ENCODE measurements around the gene FSTL4. TPM values are rescaled to one million over a fixed set of nuclear protein-coding genes. Genes with fewer than 3 reads are reported as not detected.

The FSTL4 gene
- total and polyA plus RNA-seq, 9 donors, result 0.07 to 0.22 (median 0.15) TPM; not detected in 4

DNA sequence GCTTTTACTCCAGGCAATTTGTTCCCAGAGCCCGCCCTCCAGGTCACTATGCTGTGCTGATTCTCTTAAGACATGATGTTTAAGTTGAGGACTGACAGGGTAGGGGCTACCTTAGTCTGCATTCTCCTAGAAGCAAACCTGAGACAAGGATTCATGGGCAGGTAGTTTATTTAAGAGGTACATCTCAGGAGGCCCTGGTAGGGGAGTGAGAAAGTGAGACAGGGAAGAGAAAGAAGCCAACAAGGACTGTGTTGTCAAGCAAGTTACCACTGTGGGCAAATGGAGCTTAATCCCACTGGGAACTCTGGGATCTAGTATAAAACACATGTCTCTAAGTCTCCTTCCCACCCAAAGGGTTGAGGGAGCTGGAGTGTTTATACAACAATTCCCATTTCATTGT is 43.6 kb upstream of the FSTL4 start:
- 79 to 83% (median 83%) methylated on average over 1 of the region's 1 CpG for WGBS, 3 donors
- no peak overlapping the region for H3K27ac ChIP-seq
- H3K36me3 ChIP-seq, result no peaks in the 10 kb centered on the region
- intact Hi-C loops (cut with DNase I), result no loop called here
- no peak for TF ChIP-seq EP300 (IDR thresholded peaks at IDR 0.05)
- TF ChIP-seq, protein P1, sequence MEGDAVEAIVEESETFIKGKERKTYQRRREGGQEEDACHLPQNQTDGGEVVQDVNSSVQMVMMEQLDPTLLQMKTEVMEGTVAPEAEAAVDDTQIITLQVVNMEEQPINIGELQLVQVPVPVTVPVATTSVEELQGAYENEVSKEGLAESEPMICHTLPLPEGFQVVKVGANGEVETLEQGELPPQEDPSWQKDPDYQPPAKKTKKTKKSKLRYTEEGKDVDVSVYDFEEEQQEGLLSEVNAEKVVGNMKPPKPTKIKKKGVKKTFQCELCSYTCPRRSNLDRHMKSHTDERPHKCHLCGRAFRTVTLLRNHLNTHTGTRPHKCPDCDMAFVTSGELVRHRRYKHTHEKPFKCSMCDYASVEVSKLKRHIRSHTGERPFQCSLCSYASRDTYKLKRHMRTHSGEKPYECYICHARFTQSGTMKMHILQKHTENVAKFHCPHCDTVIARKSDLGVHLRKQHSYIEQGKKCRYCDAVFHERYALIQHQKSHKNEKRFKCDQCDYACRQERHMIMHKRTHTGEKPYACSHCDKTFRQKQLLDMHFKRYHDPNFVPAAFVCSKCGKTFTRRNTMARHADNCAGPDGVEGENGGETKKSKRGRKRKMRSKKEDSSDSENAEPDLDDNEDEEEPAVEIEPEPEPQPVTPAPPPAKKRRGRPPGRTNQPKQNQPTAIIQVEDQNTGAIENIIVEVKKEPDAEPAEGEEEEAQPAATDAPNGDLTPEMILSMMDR (IDR thresholded peaks at IDR 0.05), result no peak
- no peak for TF ChIP-seq POLR2A (IDR thresholded peaks at IDR 0.05)
- no peaks in the 10 kb centered on the region for H3K9me3 ChIP-seq
- no peak overlapping the region for H3K4me3 ChIP-seq
- no peaks in the 10 kb centered on the region for H3K4me1 ChIP-seq (ENCODE audit: insufficient read depth)
- no peaks in the 10 kb centered on the region for H3K27me3 ChIP-seq
- no peak for DNase-seq

DNA sequence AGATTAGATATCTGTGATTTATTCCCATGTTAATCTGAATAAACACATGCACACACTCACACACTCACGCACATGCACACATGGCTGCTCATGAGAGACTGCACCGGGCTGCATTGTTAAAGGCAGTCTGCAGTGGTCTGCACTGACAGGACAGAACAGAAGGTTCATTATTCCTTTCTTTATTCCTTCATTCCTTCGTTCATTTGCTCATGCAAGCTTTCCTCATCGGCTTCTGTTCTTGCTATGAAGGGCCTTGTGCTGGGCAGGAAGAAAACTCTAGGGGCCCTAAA is 41.4 kb upstream of the FSTL4 start:
- intact Hi-C loops (cut with DNase I), result no loop called here
- Histone ChIP-seq H3K36me3 (no peaks in the 10 kb centered on the region), H3K4me1 (ENCODE audit: insufficient read depth) (no peaks in the 10 kb centered on the region), H3K4me3 (no peak overlapping the region), H3K9me3 (no peaks in the 10 kb centered on the region), H3K27me3 (no peaks in the 10 kb centered on the region), H3K27ac (no peak overlapping the region)
- WGBS, 3 donors, result 38 to 49% (median 38%) methylated on average over 4 of the region's 4 CpGs
- TF ChIP-seq, protein P1 (IDR thresholded peaks at IDR 0.05), result no peak
- no peak for TF ChIP-seq POLR2A (IDR thresholded peaks at IDR 0.05)
- no peak for TF ChIP-seq EP300 (IDR thresholded peaks at IDR 0.05)
- no peak for DNase-seq

DNA sequence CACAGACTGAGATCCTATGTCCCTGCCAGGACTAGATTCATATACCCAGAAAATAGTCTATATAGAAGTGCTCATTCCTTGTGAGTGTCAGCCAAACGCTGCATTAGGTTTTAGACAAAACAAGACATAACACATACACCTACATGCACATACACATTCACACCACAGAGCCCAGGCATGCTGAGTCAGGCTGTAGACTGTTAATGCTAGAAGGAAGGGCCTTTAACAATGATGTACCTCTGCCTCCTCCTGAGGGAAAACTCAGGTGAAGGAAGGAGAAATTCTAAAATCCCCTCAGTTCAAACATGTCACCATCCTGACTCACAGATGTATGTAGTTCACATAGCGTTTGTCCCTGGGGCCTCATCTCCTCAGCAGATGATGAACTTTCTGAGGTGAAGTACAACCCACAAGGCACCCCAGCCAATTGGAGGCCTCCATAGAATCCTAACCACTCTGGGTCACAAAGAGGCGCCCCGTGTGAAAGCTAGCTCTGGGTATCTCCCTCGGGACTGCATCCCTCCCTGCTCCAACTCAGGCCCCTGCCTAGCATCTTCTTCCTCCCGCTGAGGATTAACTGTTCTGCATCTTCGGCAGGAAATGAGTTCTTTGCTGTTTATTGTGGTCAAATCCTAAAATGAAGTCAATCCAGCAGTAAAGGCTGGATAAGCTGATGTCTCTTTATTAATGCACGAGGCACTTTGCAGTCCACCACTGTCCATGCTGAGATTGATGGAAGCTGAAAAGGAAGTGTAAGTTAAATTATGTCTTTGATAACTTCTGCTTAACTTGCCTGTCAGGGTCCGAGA is 40.8 kb upstream of the FSTL4 start:
- Histone ChIP-seq H3K4me1 (ENCODE audit: insufficient read depth) (no peaks in the 10 kb centered on the region), H3K27ac (no peak overlapping the region), H3K36me3 (no peaks in the 10 kb centered on the region), H3K4me3 (no peak overlapping the region), H3K27me3 (no peaks in the 10 kb centered on the region), H3K9me3 (no peaks in the 10 kb centered on the region)
- intact Hi-C loops (cut with DNase I), result no loop called here
- no peak for DNase-seq
- 31 to 39% (median 38%) methylated on average over 9 of the region's 9 CpGs for WGBS, 3 donors
- TF ChIP-seq, protein P1 (IDR thresholded peaks at IDR 0.05), result no peak
- TF ChIP-seq EP300 (IDR thresholded peaks at IDR 0.05) (no peak), POLR2A (IDR thresholded peaks at IDR 0.05) (no peak)

DNA sequence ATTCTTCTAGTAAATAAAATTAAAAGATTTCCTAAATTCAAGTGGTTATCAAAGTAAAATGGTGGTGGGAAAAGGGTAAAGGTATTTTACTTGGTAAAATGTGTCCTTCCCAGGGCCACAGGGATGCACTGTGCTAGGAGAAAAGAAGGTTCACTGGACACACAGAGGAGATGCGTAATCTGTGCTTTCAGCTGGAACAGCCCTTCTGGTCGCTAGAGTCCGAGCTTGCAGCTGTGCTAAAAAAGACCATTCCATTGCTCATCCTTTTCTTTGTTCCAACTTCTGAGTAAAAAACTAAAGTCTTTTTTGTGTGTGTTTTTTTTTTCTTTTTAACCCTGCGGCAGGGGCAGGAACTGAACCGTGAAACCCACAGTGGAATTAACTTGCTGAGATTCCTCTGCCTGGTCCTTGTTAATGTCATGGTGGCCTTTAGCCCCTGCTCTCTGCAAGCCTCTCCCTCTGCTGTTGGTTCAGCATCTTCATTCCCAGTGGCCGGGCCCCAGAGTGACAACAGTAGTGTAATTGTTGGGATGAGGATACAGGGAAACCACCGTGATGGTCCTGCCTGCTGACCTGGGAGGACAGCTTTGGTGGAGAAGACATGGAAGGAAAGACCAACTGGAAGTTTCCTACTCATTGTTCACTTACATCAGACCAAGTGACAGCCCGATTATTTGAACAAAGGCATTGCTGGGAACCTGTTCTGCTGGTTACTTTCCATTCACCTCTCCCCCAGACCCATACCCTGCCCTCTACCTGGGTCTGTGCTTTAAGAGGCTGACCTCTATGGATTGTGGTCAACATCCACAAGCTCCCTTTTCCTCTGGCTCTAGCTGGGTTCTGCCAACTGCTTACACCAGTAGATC is 31.9 kb upstream of the FSTL4 start:
- Histone ChIP-seq H3K27ac (no peak overlapping the region), H3K4me1 (ENCODE audit: insufficient read depth) (no peaks in the 10 kb centered on the region), H3K4me3 (no peak overlapping the region), H3K36me3 (no peaks in the 10 kb centered on the region), H3K9me3 (no peaks in the 10 kb centered on the region), H3K27me3 (no peaks in the 10 kb centered on the region)
- no peak for DNase-seq
- 81 to 83% (median 83%) methylated on average over 8 of the region's 8 CpGs for WGBS, 3 donors
- intact Hi-C loops (cut with DNase I), result no loop called here
- TF ChIP-seq EP300 (IDR thresholded peaks at IDR 0.05) (no peak), POLR2A (IDR thresholded peaks at IDR 0.05) (no peak)
- TF ChIP-seq, protein P1 (IDR thresholded peaks at IDR 0.05), result no peak

All from ovary (tissue), 9 donors.